ENCODE results near the gene PRKCI.
A peak's percentile ranks its signal among the peaks of the same experiment; 100 is the strongest.
"Not testable (repeated sequence)": the region's sequence is repeated elsewhere in the genome, so short reads cannot be mapped to it uniquely, and the experiment has no call there.

Gene PRKCI

GRCh38 chr3:170301405-170301804 is 79.2 kb downstream of the PRKCI start:
- peak; percentile 42 for DNase-seq

GRCh38 chr3:170302008-170302407 is 79.8 kb downstream of the PRKCI start:
- no peak for DNase-seq

GRCh38 chr3:170306015-170306414 is 83.8 kb downstream of the PRKCI start:
- DNase-seq = no peak

- no peak for DNase-seq
Observed at GRCh38 chr3:170307671-170308405, 85.6 kb downstream of the PRKCI start.

GRCh38 chr3:170309046-170309445 is 86.8 kb downstream of the PRKCI start:
- DNase-seq = no peak

- DNase-seq = no peak
Observed at GRCh38 chr3:170317954-170318353, 95.7 kb downstream of the PRKCI start.

GRCh38 chr3:170320461-170321121 is 98.4 kb downstream of the PRKCI start:
- no peak for DNase-seq

GRCh38 chr3:170321321-170322034 is 99.3 kb downstream of the PRKCI start:
- no peak for DNase-seq

GRCh38 chr3:170322566-170323269 is 100.5 kb downstream of the PRKCI start:
- no peak for DNase-seq

GRCh38 chr3:170323331-170323730 is 101.1 kb downstream of the PRKCI start:
- no peak for DNase-seq

GRCh38 chr3:170324962-170325361 is 102.7 kb downstream of the PRKCI start:
- DNase-seq = no peak

- DNase-seq = no peak
Observed at GRCh38 chr3:170327040-170327808, 105.0 kb downstream of the PRKCI start.

- not testable (repeated sequence) for DNase-seq
Observed at GRCh38 chr3:170327868-170328548, 105.8 kb downstream of the PRKCI start.

GRCh38 chr3:170330366-170330765 is 108.1 kb downstream of the PRKCI start:
- no peak for DNase-seq

GRCh38 chr3:170331143-170331542 is 108.9 kb downstream of the PRKCI start:
- DNase-seq = no peak

- DNase-seq = no peak
Observed at GRCh38 chr3:170337420-170337819, 115.2 kb downstream of the PRKCI start.

GRCh38 chr3:170338690-170339340 is 116.6 kb downstream of the PRKCI start:
- no peak for DNase-seq

GRCh38 chr3:170342273-170342672 is 120.0 kb downstream of the PRKCI start:
- DNase-seq = not testable (repeated sequence)

- not testable (repeated sequence) for DNase-seq
Observed at GRCh38 chr3:170343859-170344258, 121.6 kb downstream of the PRKCI start.

- no peak for DNase-seq
Observed at GRCh38 chr3:170344971-170345370, 122.7 kb downstream of the PRKCI start.

All from COR-L47 (cell line).